CD4-positive, alpha-beta T cell treated with Interleukin-1 beta for 1 hour (primary cell): ENCODE measurements around the gene NUP62.

ENCODE experiments used
- DNase-seq, 2 donors: peaks; one replicate each; pipeline ENCODE4 v3.0.0-alpha.2; 2020 to 2022

The NUP62 gene

GRCh38 chr19:49895566-49896297 lies 33.6 kb downstream of the NUP62 start:
- no peak for DNase-seq

GRCh38 chr19:49894879-49895565 lies 34.3 kb downstream of the NUP62 start:
- peak; percentile 58 to 60 for DNase-seq

- DNase-seq, result no peak
Observed at GRCh38 chr19:49894011-49894664, 35.2 kb downstream of the NUP62 start.

GRCh38 chr19:49892716-49893115 lies 36.6 kb downstream of the NUP62 start:
- DNase-seq, result no peak

DNA sequence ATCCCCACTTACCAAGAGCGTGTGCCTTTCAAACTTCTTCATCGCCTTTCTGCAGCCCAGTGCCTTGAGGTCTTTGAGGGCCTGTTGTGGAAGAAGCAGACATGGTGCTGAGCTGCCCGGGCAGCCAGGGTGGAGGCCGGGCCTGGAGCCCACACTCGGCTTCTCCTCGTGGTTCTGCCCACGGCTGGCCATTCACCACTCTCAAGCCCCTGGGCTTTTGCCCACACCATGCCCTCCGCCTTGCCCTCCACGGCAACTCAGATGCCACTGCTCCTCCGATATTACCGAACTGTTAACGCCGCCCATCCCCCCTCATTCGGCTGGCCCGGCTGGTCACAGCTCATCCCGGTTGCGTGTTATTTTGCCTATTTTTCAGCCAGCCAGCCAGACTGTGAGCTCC lies 37.9 kb downstream of the NUP62 start:
- DNase-seq, result no peak

DNA sequence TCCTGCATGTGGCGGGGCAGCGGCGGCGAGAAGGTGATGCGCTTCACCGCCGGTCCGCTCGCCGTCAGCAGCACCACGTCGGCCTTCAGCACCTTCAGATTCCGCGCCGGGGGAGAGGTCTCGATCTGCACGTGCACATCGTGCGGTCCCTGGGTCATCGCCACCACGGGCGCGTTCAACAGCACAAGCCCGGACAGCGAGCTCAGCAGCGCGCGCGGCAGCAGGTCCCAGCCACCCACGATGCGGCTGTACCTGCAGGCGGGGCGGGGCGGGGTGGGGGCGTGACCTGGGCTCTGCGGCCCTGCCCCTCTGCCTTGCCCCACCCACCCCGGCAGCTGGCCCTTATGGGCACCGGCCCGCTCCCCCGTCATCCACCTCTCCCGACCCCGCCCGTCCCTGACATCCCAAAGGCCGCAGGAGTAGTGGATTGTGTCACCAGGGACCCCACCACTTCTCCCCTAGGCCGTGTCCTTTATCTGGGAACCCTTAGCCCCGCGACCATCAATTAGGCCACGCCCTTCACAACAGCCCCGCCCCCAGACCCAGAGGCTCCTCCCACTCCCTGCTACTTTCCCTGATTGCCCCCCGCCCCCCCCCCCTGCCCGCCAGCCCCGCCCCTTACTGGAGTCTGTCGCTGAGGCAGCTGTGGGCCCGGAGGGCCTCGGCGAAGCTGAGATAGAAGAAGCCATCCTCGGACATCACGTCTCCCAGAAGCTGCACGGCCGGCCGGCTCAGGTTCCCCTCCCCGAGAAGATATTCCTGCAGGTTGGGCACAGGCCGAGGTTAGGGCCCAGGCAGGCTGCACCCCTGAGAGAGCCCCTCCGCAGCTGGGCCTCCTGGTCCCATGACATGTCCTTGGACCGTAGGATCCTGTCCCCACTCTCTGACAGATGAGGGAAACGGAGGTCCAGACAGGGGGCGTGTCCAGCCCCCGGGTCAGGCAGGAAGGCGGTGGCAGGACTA lies 38.7 kb downstream of the NUP62 start:
- peak; percentile 73 to 79 for DNase-seq

DNA sequence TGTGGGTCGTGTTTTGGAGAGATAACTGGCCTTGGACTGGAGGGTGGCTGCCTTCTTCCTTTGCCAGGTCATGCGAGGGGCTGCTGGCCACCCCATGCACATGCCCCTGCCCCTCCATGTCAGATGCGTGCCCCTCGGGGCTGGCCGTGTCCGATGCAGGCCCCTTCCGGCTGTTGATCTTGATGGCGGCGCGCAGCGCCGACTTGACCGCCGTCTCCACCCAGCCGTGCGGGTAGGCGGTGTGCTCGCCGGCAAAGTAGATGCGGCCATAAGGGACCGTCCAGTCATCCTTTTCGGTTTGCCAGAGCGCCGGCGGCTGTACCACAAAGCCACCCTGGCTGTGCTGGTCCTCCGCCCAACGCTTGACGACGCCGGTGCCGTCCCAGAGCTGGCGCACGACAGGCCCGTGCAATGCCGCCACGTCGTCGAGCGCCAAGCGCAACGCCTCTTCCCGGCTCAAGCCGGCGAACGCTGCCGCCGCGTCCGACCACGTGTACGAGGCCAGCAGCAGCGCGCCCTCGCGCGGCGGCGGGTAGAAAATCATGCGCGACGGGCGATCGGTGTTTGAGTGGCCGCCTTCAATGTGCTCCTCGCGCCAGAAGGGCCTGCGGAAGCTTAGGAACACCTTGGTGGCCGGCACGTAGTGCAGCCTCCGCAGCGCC lies 39.5 kb downstream of the NUP62 start:
- peak; percentile 83 for DNase-seq

DNA sequence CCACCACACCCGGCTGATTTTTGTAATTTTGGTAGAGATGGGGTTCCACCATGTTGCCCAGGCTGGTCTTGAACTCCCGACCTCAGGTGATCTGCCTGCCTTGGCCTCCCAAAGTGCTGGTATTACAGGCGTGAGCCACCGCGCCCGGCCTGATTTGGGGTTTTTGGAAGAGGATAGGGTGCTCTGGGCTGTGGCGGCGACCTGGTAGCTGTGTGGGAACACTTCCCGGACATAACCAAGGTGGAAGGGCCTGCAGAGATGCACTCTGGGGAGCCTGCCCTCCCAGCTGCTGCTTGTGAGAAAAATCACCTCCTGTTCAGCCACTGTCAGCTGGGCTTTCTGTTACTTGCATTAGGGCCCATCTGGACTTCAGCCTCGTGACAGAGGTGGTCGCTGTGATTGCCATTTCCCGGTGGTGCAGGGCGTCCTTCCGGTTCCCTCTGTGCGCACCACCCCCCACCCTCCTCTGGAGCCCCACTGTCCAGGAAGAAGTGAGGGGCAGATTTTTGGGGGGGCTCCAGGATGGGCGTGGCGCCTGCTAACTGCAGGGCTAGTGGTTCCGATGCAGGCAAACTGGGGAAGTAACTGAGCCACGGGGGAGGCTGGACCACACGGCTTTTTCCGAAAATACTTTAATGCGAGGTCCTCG lies 40.1 kb downstream of the NUP62 start:
- DNase-seq, result no peak

- no peak for DNase-seq
Observed at GRCh38 chr19:49888510-49888824, 40.8 kb downstream of the NUP62 start.

DNA sequence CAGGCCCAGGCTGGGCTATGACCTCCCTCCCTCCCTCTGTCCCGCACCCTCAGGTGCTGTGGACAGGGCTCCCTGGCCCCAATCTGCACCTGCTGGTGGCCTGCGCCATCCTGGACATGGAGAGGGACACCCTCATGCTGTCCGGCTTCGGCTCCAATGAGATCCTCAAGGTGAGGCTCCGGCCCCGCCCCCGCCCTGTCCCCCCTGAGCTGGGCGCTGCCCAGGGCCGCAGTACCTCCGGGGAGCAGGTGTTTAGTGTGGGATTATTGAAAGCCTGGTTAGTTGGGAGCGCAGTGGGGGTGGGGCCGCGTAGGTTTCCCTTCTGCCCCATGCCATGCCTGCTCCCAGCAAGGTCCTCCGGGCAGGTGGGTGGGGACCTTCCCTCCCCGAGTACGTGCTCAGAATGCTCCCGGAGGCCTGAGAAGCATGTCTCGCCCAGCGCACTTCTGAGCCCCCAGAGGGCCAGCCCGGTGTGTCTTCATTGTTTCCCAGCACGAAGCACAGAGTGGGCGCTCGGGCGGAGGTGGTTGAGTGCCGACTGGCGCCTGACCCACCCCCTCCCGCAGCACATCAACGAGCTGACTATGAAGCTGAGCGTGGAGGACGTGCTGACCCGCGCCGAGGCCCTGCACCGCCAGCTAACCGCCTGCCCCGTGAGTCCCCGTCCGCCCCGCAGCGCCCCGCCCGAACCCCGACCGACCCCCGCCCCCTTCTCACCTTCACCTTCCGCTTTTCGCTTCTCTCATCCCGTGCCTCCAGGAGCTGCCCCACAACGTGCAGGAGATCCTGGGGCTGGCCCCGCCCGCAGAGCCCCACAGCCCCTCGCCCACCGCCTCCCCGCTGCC lies 41.4 kb downstream of the NUP62 start:
- no peak for DNase-seq

DNA sequence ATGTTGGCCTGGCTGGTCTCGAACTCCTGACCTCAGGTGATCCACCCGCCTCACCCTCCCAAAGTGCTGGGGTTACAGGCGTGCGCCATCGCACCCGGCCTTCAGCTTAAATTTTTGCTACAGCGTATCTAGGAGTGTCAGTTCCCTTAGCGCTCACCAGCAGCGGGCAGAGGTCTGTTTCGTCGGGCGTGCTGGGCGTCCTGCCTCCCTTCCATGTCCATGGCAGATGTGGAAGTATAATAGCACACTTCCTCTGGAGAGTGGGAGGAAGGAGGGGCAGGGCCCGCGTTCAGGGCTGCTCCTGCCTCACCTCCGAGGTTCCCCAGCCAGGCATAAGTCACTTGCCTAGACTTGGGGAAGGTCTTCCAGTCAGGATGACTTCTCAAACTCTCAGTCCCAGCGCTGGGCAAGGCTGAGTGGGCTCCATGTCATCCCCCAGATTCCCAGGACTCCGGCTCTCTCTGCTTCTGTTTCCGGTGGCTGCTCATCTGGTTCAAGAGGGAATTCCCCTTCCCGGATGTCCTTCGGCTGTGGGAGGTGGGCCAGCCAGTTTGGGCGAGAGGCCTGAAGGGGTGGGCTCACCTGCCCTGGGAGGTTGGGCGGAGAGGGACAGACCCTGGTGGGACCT lies 42.2 kb downstream of the NUP62 start:
- DNase-seq, result no peak

DNA sequence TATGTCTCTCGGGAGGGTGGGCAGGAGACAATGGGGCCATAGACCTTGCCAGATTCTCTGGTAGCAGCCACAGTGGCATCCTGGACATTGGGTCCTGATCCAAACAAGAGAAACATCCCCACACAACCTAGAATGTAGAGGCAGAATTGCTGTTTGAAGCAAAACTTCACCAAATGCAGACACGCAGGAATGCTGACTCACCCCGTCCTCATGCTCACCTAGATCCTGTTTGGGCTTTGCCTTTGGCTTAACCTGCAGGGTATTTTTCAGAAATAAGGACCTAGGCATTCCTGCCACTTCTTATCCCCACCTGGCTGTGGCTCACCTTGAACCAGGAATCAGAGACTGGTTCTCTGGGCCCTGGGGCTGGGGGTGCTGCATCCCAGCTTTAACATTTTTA lies 44.5 kb downstream of the NUP62 start:
- DNase-seq, result no peak

- DNase-seq, result no peak
Observed at GRCh38 chr19:49884109-49884508, 45.2 kb downstream of the NUP62 start.

- DNase-seq, result no peak
Observed at GRCh38 chr19:49883094-49883493, 46.2 kb downstream of the NUP62 start.

DNA sequence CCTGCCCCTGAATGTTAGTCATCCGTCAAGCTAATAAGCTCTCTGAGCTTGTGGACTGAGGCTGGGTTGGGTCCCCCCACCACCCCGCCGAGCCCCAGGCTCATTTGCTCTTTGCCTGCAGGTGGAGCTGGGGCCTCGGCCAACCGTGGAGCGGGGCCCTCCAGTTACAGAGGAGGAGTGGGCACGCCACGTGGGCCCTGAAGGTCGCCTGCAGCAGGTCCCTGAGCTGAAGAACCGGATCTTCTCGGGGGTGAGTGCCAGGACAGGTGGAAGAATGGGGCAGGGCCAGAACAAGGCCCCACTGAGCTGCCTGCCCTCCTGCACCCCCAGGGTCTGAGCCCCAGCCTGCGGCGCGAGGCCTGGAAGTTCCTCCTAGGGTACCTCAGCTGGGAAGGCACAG lies 46.7 kb downstream of the NUP62 start:
- no peak for DNase-seq

DNA sequence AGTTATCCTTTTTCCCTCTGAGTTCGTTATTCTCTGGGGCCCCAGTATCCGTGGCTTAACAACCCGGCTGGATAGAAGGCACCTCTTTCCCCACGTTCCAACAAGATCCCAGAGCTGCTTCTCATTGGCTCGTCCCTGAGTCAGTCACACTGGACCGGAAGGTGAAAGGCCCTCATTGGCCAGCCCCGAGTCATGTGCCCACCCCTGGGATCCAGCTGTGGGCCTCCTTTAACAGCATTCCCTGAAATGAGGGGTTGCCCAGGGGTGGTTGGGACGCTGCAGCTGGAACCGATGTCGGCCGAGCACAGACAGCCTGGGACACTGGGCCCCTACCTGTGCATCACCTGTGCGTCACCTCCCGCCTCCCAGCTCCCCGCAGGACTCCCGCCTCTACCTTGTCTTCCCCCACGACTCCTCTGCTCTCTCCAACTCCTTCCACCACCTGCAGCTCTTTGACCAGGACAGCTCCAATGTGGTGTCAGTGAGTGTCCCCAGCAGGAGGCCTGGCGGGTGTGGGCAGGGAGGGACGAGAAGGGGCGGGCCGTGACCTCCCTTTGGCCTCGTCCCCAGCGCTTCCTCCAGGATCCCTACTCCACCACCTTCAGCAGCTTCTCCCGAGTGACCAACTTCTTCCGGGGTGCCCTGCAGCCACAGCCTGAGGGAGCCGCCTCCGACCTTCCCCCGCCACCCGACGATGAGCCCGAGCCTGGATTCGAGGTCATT lies 47.5 kb downstream of the NUP62 start:
- DNase-seq, result no peak

DNA sequence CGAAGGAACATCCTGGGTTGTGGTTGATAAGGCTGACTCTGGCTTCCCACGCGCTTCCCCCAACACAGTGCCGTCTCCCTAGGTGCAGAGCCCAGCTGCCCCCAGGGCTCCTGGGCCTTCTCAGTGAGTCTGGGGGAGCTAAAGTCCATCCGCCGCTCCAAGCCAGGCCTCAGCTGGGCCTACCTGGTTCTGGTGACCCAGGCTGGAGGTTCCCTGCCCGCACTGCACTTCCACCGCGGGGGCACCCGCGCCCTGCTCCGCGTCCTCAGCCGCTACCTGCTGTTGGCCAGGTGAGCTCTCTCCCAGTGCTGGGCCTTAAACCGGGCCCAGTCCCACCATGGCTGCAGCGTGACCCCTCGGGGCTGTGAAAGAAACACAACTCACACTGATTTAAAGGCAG lies 48.1 kb downstream of the NUP62 start:
- DNase-seq, result no peak

GRCh38 chr19:49880162-49880869 lies 49.0 kb downstream of the NUP62 start:
- DNase-seq, result no peak
